ENCODE measurements around the gene FAT1. TPM values are rescaled to one million over a fixed set of nuclear protein-coding genes. Genes with fewer than 3 reads are reported as not detected.

The FAT1 gene
- total RNA-seq, 1 experiment from 2014 or later: 172 TPM

GRCh38 chr4:186607490-186607889 lies 116.2 kb downstream of the FAT1 start:
- Mint-ChIP-seq H3K4me1 (no peaks in the 10 kb centered on the region), H3K27me3 (ENCODE audit: low read depth) (no peaks in the 10 kb centered on the region), H3K4me3 (no peak overlapping the region), H3K9me3 (peaks cover 17% of the 10 kb centered on the region), H3K27ac (no peak overlapping the region), H3K36me3 (peaks cover 88% of the 10 kb centered on the region)
- ATAC-seq (no peak), DNase-seq (ENCODE audit: low spot score) (no peak)
- ChIA-PET CTCF (no interaction called here), POLR2A (no interaction called here)
- TF ChIP-seq E2F4 (CRISPR knock-in tag; IDR thresholded peaks at IDR 0.05; ENCODE audit: borderline replicate concordance, low read depth): no peak
- TF ChIP-seq ZNF416 (CRISPR knock-in tag; IDR thresholded peaks at IDR 0.05): no peak
- no peak for TF ChIP-seq ZBTB21 (CRISPR knock-in tag; IDR thresholded peaks at IDR 0.05; ENCODE audit: borderline replicate concordance)
- TF ChIP-seq TEAD4 (CRISPR knock-in tag; IDR thresholded peaks at IDR 0.05): no peak
- TF ChIP-seq, protein P1, sequence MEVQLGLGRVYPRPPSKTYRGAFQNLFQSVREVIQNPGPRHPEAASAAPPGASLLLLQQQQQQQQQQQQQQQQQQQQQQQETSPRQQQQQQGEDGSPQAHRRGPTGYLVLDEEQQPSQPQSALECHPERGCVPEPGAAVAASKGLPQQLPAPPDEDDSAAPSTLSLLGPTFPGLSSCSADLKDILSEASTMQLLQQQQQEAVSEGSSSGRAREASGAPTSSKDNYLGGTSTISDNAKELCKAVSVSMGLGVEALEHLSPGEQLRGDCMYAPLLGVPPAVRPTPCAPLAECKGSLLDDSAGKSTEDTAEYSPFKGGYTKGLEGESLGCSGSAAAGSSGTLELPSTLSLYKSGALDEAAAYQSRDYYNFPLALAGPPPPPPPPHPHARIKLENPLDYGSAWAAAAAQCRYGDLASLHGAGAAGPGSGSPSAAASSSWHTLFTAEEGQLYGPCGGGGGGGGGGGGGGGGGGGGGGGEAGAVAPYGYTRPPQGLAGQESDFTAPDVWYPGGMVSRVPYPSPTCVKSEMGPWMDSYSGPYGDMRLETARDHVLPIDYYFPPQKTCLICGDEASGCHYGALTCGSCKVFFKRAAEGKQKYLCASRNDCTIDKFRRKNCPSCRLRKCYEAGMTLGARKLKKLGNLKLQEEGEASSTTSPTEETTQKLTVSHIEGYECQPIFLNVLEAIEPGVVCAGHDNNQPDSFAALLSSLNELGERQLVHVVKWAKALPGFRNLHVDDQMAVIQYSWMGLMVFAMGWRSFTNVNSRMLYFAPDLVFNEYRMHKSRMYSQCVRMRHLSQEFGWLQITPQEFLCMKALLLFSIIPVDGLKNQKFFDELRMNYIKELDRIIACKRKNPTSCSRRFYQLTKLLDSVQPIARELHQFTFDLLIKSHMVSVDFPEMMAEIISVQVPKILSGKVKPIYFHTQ (CRISPR knock-in tag; IDR thresholded peaks at IDR 0.05): no peak
- no peak for TF ChIP-seq OVOL2 (CRISPR knock-in tag; IDR thresholded peaks at IDR 0.05; ENCODE audit: borderline replicate concordance)
- no peak for TF ChIP-seq GABPB1 (CRISPR knock-in tag; IDR thresholded peaks at IDR 0.05)
- no peak for TF ChIP-seq CREM (CRISPR knock-in tag; IDR thresholded peaks at IDR 0.05)
- TF ChIP-seq, protein P2, sequence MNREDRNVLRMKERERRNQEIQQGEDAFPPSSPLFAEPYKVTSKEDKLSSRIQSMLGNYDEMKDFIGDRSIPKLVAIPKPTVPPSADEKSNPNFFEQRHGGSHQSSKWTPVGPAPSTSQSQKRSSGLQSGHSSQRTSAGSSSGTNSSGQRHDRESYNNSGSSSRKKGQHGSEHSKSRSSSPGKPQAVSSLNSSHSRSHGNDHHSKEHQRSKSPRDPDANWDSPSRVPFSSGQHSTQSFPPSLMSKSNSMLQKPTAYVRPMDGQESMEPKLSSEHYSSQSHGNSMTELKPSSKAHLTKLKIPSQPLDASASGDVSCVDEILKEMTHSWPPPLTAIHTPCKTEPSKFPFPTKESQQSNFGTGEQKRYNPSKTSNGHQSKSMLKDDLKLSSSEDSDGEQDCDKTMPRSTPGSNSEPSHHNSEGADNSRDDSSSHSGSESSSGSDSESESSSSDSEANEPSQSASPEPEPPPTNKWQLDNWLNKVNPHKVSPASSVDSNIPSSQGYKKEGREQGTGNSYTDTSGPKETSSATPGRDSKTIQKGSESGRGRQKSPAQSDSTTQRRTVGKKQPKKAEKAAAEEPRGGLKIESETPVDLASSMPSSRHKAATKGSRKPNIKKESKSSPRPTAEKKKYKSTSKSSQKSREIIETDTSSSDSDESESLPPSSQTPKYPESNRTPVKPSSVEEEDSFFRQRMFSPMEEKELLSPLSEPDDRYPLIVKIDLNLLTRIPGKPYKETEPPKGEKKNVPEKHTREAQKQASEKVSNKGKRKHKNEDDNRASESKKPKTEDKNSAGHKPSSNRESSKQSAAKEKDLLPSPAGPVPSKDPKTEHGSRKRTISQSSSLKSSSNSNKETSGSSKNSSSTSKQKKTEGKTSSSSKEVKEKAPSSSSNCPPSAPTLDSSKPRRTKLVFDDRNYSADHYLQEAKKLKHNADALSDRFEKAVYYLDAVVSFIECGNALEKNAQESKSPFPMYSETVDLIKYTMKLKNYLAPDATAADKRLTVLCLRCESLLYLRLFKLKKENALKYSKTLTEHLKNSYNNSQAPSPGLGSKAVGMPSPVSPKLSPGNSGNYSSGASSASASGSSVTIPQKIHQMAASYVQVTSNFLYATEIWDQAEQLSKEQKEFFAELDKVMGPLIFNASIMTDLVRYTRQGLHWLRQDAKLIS (CRISPR knock-in tag; IDR thresholded peaks at IDR 0.05; ENCODE audit: borderline replicate concordance): no peak
- TF ChIP-seq SOX15 (CRISPR knock-in tag; IDR thresholded peaks at IDR 0.05): no peak
- no peak for TF ChIP-seq USF2 (CRISPR knock-in tag; IDR thresholded peaks at IDR 0.05)
- no peak for TF ChIP-seq ZNF121 (CRISPR knock-in tag; IDR thresholded peaks at IDR 0.05)
- TF ChIP-seq NFYB (CRISPR knock-in tag; conservative IDR thresholded peaks at IDR 0.05; ENCODE audit: low read depth): no peak
- TF ChIP-seq, protein P3, sequence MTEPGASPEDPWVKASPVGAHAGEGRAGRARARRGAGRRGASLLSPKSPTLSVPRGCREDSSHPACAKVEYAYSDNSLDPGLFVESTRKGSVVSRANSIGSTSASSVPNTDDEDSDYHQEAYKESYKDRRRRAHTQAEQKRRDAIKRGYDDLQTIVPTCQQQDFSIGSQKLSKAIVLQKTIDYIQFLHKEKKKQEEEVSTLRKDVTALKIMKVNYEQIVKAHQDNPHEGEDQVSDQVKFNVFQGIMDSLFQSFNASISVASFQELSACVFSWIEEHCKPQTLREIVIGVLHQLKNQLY (CRISPR knock-in tag; IDR thresholded peaks at IDR 0.05): no peak

DNA sequence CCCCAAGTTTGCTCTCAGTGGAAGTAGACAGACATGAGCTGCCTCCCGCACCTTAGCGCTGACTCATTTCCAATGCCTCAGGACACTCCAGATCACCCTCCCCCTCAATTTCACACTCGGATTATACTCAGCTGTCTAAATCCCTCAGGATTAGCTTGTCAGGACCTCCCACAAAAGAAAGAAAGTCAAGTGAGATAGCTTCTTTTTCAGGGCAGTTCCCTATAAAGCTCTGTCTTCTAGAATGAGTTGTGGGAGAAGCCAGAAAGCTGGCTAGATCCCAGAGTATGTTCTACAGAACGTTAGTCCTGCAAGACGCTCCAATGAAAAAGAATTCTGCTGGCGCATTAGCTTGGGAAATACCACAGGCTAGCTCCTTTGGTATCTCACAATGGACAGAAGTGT lies 117.1 kb downstream of the FAT1 start:
- Mint-ChIP-seq H3K9me3 (peaks cover 17% of the 10 kb centered on the region), H3K4me1 (no peaks in the 10 kb centered on the region), H3K27ac (no peak overlapping the region), H3K27me3 (ENCODE audit: low read depth) (no peaks in the 10 kb centered on the region), H3K36me3 (peaks cover 94% of the 10 kb centered on the region), H3K4me3 (no peak overlapping the region)
- TF ChIP-seq GRHL2 (CRISPR knock-in tag; IDR thresholded peaks at IDR 0.05; ENCODE audit: insufficient replicate concordance, severe bottlenecking): no peak
- no peak for TF ChIP-seq SMAD4 (CRISPR knock-in tag; IDR thresholded peaks at IDR 0.05)
- no peak for TF ChIP-seq ZNF423 (CRISPR knock-in tag; IDR thresholded peaks at IDR 0.05)
- no peak for TF ChIP-seq SP1 (CRISPR knock-in tag; conservative IDR thresholded peaks at IDR 0.05)
- no peak for TF ChIP-seq RELA (CRISPR knock-in tag; IDR thresholded peaks at IDR 0.05; ENCODE audit: borderline replicate concordance)
- TF ChIP-seq NFE2L1 (CRISPR knock-in tag; IDR thresholded peaks at IDR 0.05): no peak
- TF ChIP-seq ETV6 (CRISPR knock-in tag; IDR thresholded peaks at IDR 0.05): no peak
- no peak for TF ChIP-seq NR2C2 (CRISPR knock-in tag; IDR thresholded peaks at IDR 0.05)
- TF ChIP-seq, protein P4, sequence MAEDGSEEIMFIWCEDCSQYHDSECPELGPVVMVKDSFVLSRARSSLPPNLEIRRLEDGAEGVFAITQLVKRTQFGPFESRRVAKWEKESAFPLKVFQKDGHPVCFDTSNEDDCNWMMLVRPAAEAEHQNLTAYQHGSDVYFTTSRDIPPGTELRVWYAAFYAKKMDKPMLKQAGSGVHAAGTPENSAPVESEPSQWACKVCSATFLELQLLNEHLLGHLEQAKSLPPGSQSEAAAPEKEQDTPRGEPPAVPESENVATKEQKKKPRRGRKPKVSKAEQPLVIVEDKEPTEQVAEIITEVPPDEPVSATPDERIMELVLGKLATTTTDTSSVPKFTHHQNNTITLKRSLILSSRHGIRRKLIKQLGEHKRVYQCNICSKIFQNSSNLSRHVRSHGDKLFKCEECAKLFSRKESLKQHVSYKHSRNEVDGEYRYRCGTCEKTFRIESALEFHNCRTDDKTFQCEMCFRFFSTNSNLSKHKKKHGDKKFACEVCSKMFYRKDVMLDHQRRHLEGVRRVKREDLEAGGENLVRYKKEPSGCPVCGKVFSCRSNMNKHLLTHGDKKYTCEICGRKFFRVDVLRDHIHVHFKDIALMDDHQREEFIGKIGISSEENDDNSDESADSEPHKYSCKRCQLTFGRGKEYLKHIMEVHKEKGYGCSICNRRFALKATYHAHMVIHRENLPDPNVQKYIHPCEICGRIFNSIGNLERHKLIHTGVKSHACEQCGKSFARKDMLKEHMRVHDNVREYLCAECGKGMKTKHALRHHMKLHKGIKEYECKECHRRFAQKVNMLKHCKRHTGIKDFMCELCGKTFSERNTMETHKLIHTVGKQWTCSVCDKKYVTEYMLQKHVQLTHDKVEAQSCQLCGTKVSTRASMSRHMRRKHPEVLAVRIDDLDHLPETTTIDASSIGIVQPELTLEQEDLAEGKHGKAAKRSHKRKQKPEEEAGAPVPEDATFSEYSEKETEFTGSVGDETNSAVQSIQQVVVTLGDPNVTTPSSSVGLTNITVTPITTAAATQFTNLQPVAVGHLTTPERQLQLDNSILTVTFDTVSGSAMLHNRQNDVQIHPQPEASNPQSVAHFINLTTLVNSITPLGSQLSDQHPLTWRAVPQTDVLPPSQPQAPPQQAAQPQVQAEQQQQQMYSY (CRISPR knock-in tag; IDR thresholded peaks at IDR 0.05): no peak
- ATAC-seq: no peak
- ChIA-PET CTCF (interaction anchor here (1.5 kb wide), 1 partner anchor 114 kb away, joined by 3 read pairs; no protein-coding TSS in a partner anchor), POLR2A (no interaction called here)
- DNase-seq (ENCODE audit: low spot score): no peak

Data from WTC11 (cell line).